ENCODE results near the gene INPP4A.

GRCh38 chr2:98537390-98538126, 92.9 kb downstream of the INPP4A start:
- no peak for TF ChIP-seq CTCF (IDR thresholded peaks at IDR 0.05)
- TF ChIP-seq GABPA (IDR thresholded peaks at IDR 0.05; ENCODE audit: low read depth) = no peak
- no peak for TF ChIP-seq NRF1 (IDR thresholded peaks at IDR 0.05; ENCODE audit: low read depth, low read length)
- TF ChIP-seq PBX3 (IDR thresholded peaks at IDR 0.05) = no peak
- TF ChIP-seq EP300 (IDR thresholded peaks at IDR 0.05; ENCODE audit: borderline replicate concordance in 1 of 2, low read depth in 1 of 2, low read length in 1 of 2) = no peak
- TF ChIP-seq MAX (IDR thresholded peaks at IDR 0.05; ENCODE audit: low read depth) = no peak
- TF ChIP-seq RAD21 (IDR thresholded peaks at IDR 0.05; ENCODE audit: low read length) = no peak
- TF ChIP-seq GATA2 (CRISPR knock-in tag; IDR thresholded peaks at IDR 0.05) = no peak
- TF ChIP-seq REST (IDR thresholded peaks at IDR 0.05; ENCODE audit: low read depth, low read length) = no peak
- no peak for TF ChIP-seq SMC3 (IDR thresholded peaks at IDR 0.05; ENCODE audit: low read depth, low read length)
- TF ChIP-seq TAF1 (IDR thresholded peaks at IDR 0.05; ENCODE audit: borderline replicate concordance, low read depth, low read length) = no peak
- TF ChIP-seq RCOR1 (IDR thresholded peaks at IDR 0.05; ENCODE audit: low read length) = no peak

Measured in SK-N-SH (cell line).